ENCODE measurements around the gene MLPH.

GRCh38 chr2:237466211-237466610 lies 20.8 kb upstream of the MLPH start:
- TF ChIP-seq EZH2 (IDR thresholded peaks at IDR 0.05) (no peak), CTCF (IDR thresholded peaks at IDR 0.05) (no peak), EZH2phosphoT487 (IDR thresholded peaks at IDR 0.05) (no peak)

All from neural progenitor cell (in vitro differentiated cells).